ENCODE results near the gene AMMECR1.

DNA sequence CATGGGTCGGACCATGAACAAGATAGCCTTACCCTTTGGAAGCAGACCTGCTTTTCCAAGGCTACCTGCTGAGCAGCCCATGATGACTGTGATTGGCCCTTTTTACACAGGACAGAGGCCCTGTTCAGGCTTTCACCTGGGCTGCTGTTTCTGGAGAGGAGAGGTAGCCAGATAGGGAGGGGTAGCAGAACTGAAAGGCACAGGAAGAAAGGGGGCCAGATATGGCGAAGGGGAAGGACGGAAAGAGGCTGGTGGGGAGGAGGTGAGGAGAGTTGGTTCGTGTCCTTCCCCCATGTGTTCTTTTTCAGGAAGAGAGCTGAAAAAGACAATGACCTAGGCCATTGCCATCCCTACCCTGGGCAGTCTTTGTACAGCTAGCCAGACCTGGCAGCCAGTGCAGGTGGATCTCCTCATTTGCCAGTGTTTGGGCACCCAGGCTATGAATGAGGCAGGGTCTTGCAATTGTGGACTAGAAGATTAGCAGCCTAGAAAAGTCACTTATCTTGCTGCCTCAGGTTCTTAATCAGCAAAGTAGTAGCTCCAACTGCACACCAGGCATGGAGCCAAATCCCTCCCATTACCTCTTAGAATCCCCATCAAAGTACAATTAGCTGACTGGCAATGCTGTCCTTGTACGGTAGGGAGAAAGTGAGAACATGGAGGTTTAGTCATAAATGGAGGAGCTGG lies 139.6 kb downstream of the AMMECR1 start:
- TF ChIP-seq CTCF (IDR thresholded peaks at IDR 0.05; ENCODE audit: low read length) = no peak
- no peak for TF ChIP-seq EZH2 (IDR thresholded peaks at IDR 0.05; ENCODE audit: borderline replicate concordance, low read length)
